Skeletal muscle satellite cell (primary cell): ENCODE measurements around the gene TDRKH.
"Not testable (repeated sequence)": the region's sequence is repeated elsewhere in the genome, so short reads cannot be mapped to it uniquely, and the experiment has no call there.

Experiments
- H3K27me3 ChIP-seq: 2 replicates; pipeline ENCODE4 v1.7.0; 2013; ENCODE audit warnings: low read length; ENCODE audit not compliant: control insufficient read depth, insufficient read depth
- H3K36me3 ChIP-seq: 2 replicates; pipeline ENCODE4 v1.7.0; 2013; ENCODE audit warnings: mild to moderate bottlenecking, control low read depth, low read length; ENCODE audit not compliant: insufficient read depth
- H3K4me1 ChIP-seq: 2 replicates; pipeline ENCODE4 v1.7.0; 2013; ENCODE audit warnings: low read length; ENCODE audit not compliant: control insufficient read depth, insufficient read depth
- H3K4me2 ChIP-seq: 2 replicates; pipeline ENCODE4 v1.7.0; 2013; ENCODE audit warnings: mild to moderate bottlenecking, low read length
- H3K4me3 ChIP-seq: 2 replicates; pipeline ENCODE4 v1.7.0; 2013; ENCODE audit warnings: low read length
- H3K9ac ChIP-seq: 2 replicates; pipeline ENCODE4 v1.7.0; 2013; ENCODE audit warnings: mild to moderate bottlenecking, low read depth, low read length, moderate library complexity
- H3K9me3 ChIP-seq: replicated peaks from 2 replicates; pipeline ENCODE4 v1.7.0; 2013; ENCODE audit warnings: mild to moderate bottlenecking, control low read depth, low read length

TDRKH gene

GRCh38 chr1:151741516-151741915 lies 48.8 kb downstream of the TDRKH start:
- Histone ChIP-seq H3K4me1 (no peaks in the 10 kb centered on the region), H3K36me3 (no peaks in the 10 kb centered on the region), H3K4me3 (no peak overlapping the region), H3K27me3 (peaks cover 49% of the 10 kb centered on the region), H3K9me3 (no peaks in the 10 kb centered on the region), H3K9ac (no peak overlapping the region), H3K4me2 (no peak overlapping the region)

- H3K36me3 ChIP-seq: no peaks in the 10 kb centered on the region
- H3K9ac ChIP-seq: no peak overlapping the region
- H3K4me3 ChIP-seq: no peak overlapping the region
- peaks cover 39% of the 10 kb centered on the region for H3K27me3 ChIP-seq
- H3K4me1 ChIP-seq: no peaks in the 10 kb centered on the region
- no peaks in the 10 kb centered on the region for H3K9me3 ChIP-seq
- no peak overlapping the region for H3K4me2 ChIP-seq
Observed at GRCh38 chr1:151739590-151740355, 50.5 kb downstream of the TDRKH start.

GRCh38 chr1:151737479-151737878 lies 52.8 kb downstream of the TDRKH start:
- no peak overlapping the region for H3K4me2 ChIP-seq
- no peaks in the 10 kb centered on the region for H3K4me1 ChIP-seq
- H3K36me3 ChIP-seq: no peaks in the 10 kb centered on the region
- no peak overlapping the region for H3K4me3 ChIP-seq
- H3K27me3 ChIP-seq: peaks cover 24% of the 10 kb centered on the region
- no peak overlapping the region for H3K9ac ChIP-seq
- no peaks in the 10 kb centered on the region for H3K9me3 ChIP-seq

- Histone ChIP-seq H3K9ac (no peak overlapping the region), H3K27me3 (peaks cover 22% of the 10 kb centered on the region), H3K4me3 (no peak overlapping the region), H3K36me3 (no peaks in the 10 kb centered on the region), H3K4me2 (no peak overlapping the region), H3K4me1 (no peaks in the 10 kb centered on the region), H3K9me3 (no peaks in the 10 kb centered on the region)
Observed at GRCh38 chr1:151737026-151737425, 53.3 kb downstream of the TDRKH start.

- not testable (repeated sequence) for H3K4me2 ChIP-seq, H3K36me3 ChIP-seq, H3K4me1 ChIP-seq, H3K9me3 ChIP-seq, H3K9ac ChIP-seq, H3K4me3 ChIP-seq
- H3K27me3 ChIP-seq: peaks cover 25% of the 10 kb centered on the region
Observed at GRCh38 chr1:151733995-151734394, 56.3 kb downstream of the TDRKH start.

- H3K4me1 ChIP-seq: peaks cover 2% of the 10 kb centered on the region
- no peak overlapping the region for H3K9ac ChIP-seq
- H3K9me3 ChIP-seq: no peaks in the 10 kb centered on the region
- peaks cover 29% of the 10 kb centered on the region for H3K27me3 ChIP-seq
- H3K36me3 ChIP-seq: no peaks in the 10 kb centered on the region
- H3K4me2 ChIP-seq: no peak overlapping the region
- H3K4me3 ChIP-seq: no peak overlapping the region
Observed at GRCh38 chr1:151733126-151733525, 57.2 kb downstream of the TDRKH start.

- Histone ChIP-seq H3K9ac (no peak overlapping the region), H3K36me3 (no peaks in the 10 kb centered on the region), H3K27me3 (peaks cover 54% of the 10 kb centered on the region), H3K4me1 (peaks cover 5% of the 10 kb centered on the region), H3K4me3 (no peak overlapping the region), H3K9me3 (no peaks in the 10 kb centered on the region), H3K4me2 (no peak overlapping the region)
Observed at GRCh38 chr1:151729966-151730291, 60.4 kb downstream of the TDRKH start.

GRCh38 chr1:151729157-151729965 lies 60.9 kb downstream of the TDRKH start:
- H3K27me3 ChIP-seq: peaks cover 54% of the 10 kb centered on the region

GRCh38 chr1:151728151-151729054 lies 61.9 kb downstream of the TDRKH start:
- H3K9me3 ChIP-seq: no peaks in the 10 kb centered on the region
- H3K27me3 ChIP-seq: peaks cover 62% of the 10 kb centered on the region
- H3K9ac ChIP-seq: peak overlapping the region; percentile 23
- H3K4me1 ChIP-seq: peaks cover 5% of the 10 kb centered on the region
- peak overlapping the region; percentile 41 for H3K4me3 ChIP-seq
- no peaks in the 10 kb centered on the region for H3K36me3 ChIP-seq
- H3K4me2 ChIP-seq: peak overlapping the region; percentile 68

More at GRCh38 chr1:151729157-151729965, 60.9 kb downstream of the TDRKH start:
- no peak overlapping the region for H3K4me3 ChIP-seq
- H3K9ac ChIP-seq: no peak overlapping the region
- no peak overlapping the region for H3K4me2 ChIP-seq
- H3K36me3 ChIP-seq: no peaks in the 10 kb centered on the region
- H3K4me1 ChIP-seq: peaks cover 5% of the 10 kb centered on the region
- H3K9me3 ChIP-seq: no peaks in the 10 kb centered on the region

GRCh38 chr1:151723726-151724370 lies 66.5 kb downstream of the TDRKH start:
- peaks cover 17% of the 10 kb centered on the region for H3K4me1 ChIP-seq
- no peak overlapping the region for H3K9ac ChIP-seq

More at GRCh38 chr1:151723726-151724370, 66.5 kb downstream of the TDRKH start:
- Histone ChIP-seq H3K4me2 (no peak overlapping the region), H3K36me3 (no peaks in the 10 kb centered on the region), H3K4me3 (no peak overlapping the region), H3K9me3 (no peaks in the 10 kb centered on the region), H3K27me3 (peaks cover 67% of the 10 kb centered on the region)
